Osteoblast (primary cell): ENCODE results near the gene CFAP77. TPM values are rescaled to one million over a fixed set of nuclear protein-coding genes. Genes with fewer than 3 reads are reported as not detected.

Experiments used
- DNase-seq: peaks from one replicate; pipeline ENCODE4 v3.0.0; 2011; ENCODE audit warnings: low spot score, mixed read lengths; ENCODE audit not compliant: insufficient read length; ENCODE audit errors: missing footprints
- H2AFZ ChIP-seq: 2 replicates; pipeline ENCODE4 v1.6.0; 2011; ENCODE audit warnings: mild to moderate bottlenecking, low read length
- H3K27ac ChIP-seq: 2 replicates; pipeline ENCODE4 v1.5.1; 2011; ENCODE audit warnings: mild to moderate bottlenecking, low read depth, low read length, moderate library complexity
- H3K27me3 ChIP-seq: 2 replicates; pipeline ENCODE4 v1.6.0; 2012; ENCODE audit warnings: mild to moderate bottlenecking, control low read depth, inconsistent platforms, low read length, moderate library complexity; ENCODE audit not compliant: insufficient read depth
- H3K36me3 ChIP-seq: 2 replicates; pipeline ENCODE4 v1.5.1; 2011; ENCODE audit warnings: mild to moderate bottlenecking, low read length, control low read depth, moderate library complexity; ENCODE audit not compliant: insufficient read depth
- H3K4me1 ChIP-seq: 2 replicates; pipeline ENCODE4 v1.5.1; 2011; ENCODE audit warnings: mild to moderate bottlenecking, low read length, control low read depth, moderate library complexity; ENCODE audit not compliant: insufficient read depth
- H3K4me2 ChIP-seq: 2 replicates; pipeline ENCODE4 v1.6.0; 2011; ENCODE audit warnings: mild to moderate bottlenecking, low read length; ENCODE audit not compliant: insufficient read depth
- H3K4me3 ChIP-seq: fragments of 200-600 bp; sonication (generic); 3 replicates; pipeline ENCODE4 v1.5.1; 2012; ENCODE audit warnings: mild to moderate bottlenecking, low read length, inconsistent platforms; ENCODE audit not compliant: insufficient read depth
- H3K79me2 ChIP-seq: 2 replicates; pipeline ENCODE4 v1.6.0; 2012; ENCODE audit warnings: mild to moderate bottlenecking, low read length, control low read depth, inconsistent platforms; ENCODE audit not compliant: insufficient read depth
- H3K9me3 ChIP-seq: 2 replicates; pipeline ENCODE4 v1.5.1; 2011; ENCODE audit warnings: low read depth, low read length, control low read depth
- H4K20me1 ChIP-seq: 2 replicates; pipeline ENCODE4 v1.6.0; 2012; ENCODE audit warnings: mild to moderate bottlenecking, low read length, control low read depth; ENCODE audit not compliant: insufficient read depth
- CTCF ChIP-seq: IDR thresholded peaks from 2 replicates; pipeline ENCODE4 v1.5.1; 2011; ENCODE audit warnings: mild to moderate bottlenecking, low read depth, low read length, moderate library complexity; ENCODE audit errors: extremely low read depth
- total RNA-seq: library from RNA; depleted of rRNA; stranded (reverse); fragments of >200 nt; gene quantifications from 2 replicates; pipeline ENCODE4 v1.2.3, GENCODE V29; 2012

CFAP77 gene
- total RNA-seq, 1 donor: 0.36 TPM

GRCh38 chr9:132479733-132480132 lies 69.7 kb downstream of the CFAP77 start:
- H2AFZ ChIP-seq: no peak overlapping the region
- peaks cover 31% of the 10 kb centered on the region for H3K27me3 ChIP-seq
- H3K79me2 ChIP-seq: no peaks in the 10 kb centered on the region

GRCh38 chr9:132481053-132481849 lies 71.2 kb downstream of the CFAP77 start:
- H4K20me1 ChIP-seq: no peaks in the 10 kb centered on the region
- H3K9me3 ChIP-seq: no peaks in the 10 kb centered on the region
- no peaks in the 10 kb centered on the region for H3K79me2 ChIP-seq
- no peaks in the 10 kb centered on the region for H3K36me3 ChIP-seq
- H3K4me3 ChIP-seq: no peak overlapping the region
- no peaks in the 10 kb centered on the region for H3K4me1 ChIP-seq
- no peak overlapping the region for H2AFZ ChIP-seq
- TF ChIP-seq CTCF: no peak
- peaks cover 39% of the 10 kb centered on the region for H3K27me3 ChIP-seq
- H3K27ac ChIP-seq: no peak overlapping the region
- H3K4me2 ChIP-seq: no peak overlapping the region
- peak; percentile 44 for DNase-seq

More at GRCh38 chr9:132479733-132480132, 69.7 kb downstream of the CFAP77 start:
- H3K4me2 ChIP-seq: no peak overlapping the region
- no peak overlapping the region for H3K27ac ChIP-seq
- H3K9me3 ChIP-seq: no peaks in the 10 kb centered on the region
- no peak overlapping the region for H3K4me3 ChIP-seq
- no peaks in the 10 kb centered on the region for H3K36me3 ChIP-seq
- DNase-seq: peak; percentile 58
- H3K4me1 ChIP-seq: no peaks in the 10 kb centered on the region
- no peaks in the 10 kb centered on the region for H4K20me1 ChIP-seq
- TF ChIP-seq CTCF: no peak

GRCh38 chr9:132482196-132482813 lies 72.3 kb downstream of the CFAP77 start:
- Histone ChIP-seq H3K27me3 (peaks cover 46% of the 10 kb centered on the region), H3K4me3 (no peak overlapping the region), H3K4me2 (no peak overlapping the region), H3K4me1 (no peaks in the 10 kb centered on the region), H3K79me2 (no peaks in the 10 kb centered on the region), H3K9me3 (no peaks in the 10 kb centered on the region), H3K27ac (no peak overlapping the region), H4K20me1 (no peaks in the 10 kb centered on the region), H2AFZ (no peak overlapping the region), H3K36me3 (no peaks in the 10 kb centered on the region)
- DNase-seq: peak; percentile 13
- no peak for TF ChIP-seq CTCF

GRCh38 chr9:132485393-132485792 lies 75.4 kb downstream of the CFAP77 start:
- Histone ChIP-seq H3K27me3 (peaks cover 64% of the 10 kb centered on the region), H3K79me2 (no peaks in the 10 kb centered on the region), H2AFZ (no peak overlapping the region), H3K4me2 (no peak overlapping the region), H3K36me3 (no peaks in the 10 kb centered on the region), H4K20me1 (no peaks in the 10 kb centered on the region), H3K4me3 (no peak overlapping the region), H3K27ac (no peak overlapping the region), H3K9me3 (no peaks in the 10 kb centered on the region), H3K4me1 (no peaks in the 10 kb centered on the region)
- no peak for TF ChIP-seq CTCF
- DNase-seq: peak; percentile 17
